ENCODE data around the gene SBF2. TPM values are rescaled to one million over a fixed set of nuclear protein-coding genes. Genes with fewer than 3 reads are reported as not detected.
"Not testable (repeated sequence)": the region's sequence is repeated elsewhere in the genome, so short reads cannot be mapped to it uniquely, and the experiment has no call there.

Gene SBF2
- polyA plus RNA-seq, 10 donors: 16.7 to 35.0 (median 23.7) TPM

GRCh38 chr11:10117709-10118351 lies 176.2 kb downstream of the SBF2 start:
- DNase-seq: peak; percentile 38 to 78 (median 74)

GRCh38 chr11:10116588-10116987 lies 177.4 kb downstream of the SBF2 start:
- no peak for DNase-seq

GRCh38 chr11:10114593-10115404 lies 179.2 kb downstream of the SBF2 start:
- no peak for DNase-seq

- no peak for DNase-seq
Measured at GRCh38 chr11:10113852-10114251, 180.2 kb downstream of the SBF2 start.

- DNase-seq: peak; percentile 89 to 95 (median 91)
Measured at GRCh38 chr11:10109806-10110205, 184.2 kb downstream of the SBF2 start.

- peak; percentile 87 to 94 (median 94) for DNase-seq
Measured at GRCh38 chr11:10108915-10109680, 184.9 kb downstream of the SBF2 start.

- DNase-seq: peak in 1 of 3 donors; percentile 15
Measured at GRCh38 chr11:10107497-10107896, 186.5 kb downstream of the SBF2 start.

- DNase-seq: no peak
Measured at GRCh38 chr11:10097615-10098014, 196.4 kb downstream of the SBF2 start.

- DNase-seq: no peak
Measured at GRCh38 chr11:10096987-10097386, 197.0 kb downstream of the SBF2 start.

- no peak for DNase-seq
Measured at GRCh38 chr11:10095412-10096208, 198.4 kb downstream of the SBF2 start.

GRCh38 chr11:10092426-10092825 lies 201.6 kb downstream of the SBF2 start:
- DNase-seq: no peak

GRCh38 chr11:10091314-10092045 lies 202.5 kb downstream of the SBF2 start:
- no peak for DNase-seq

GRCh38 chr11:10087923-10088225 lies 206.1 kb downstream of the SBF2 start:
- DNase-seq: not testable (repeated sequence)

- no peak for DNase-seq
Measured at GRCh38 chr11:10087186-10087922, 206.7 kb downstream of the SBF2 start.

GRCh38 chr11:10080138-10080537 lies 213.9 kb downstream of the SBF2 start:
- peak in 1 of 3 donors; percentile 10 for DNase-seq

- DNase-seq: peak; percentile 5 to 52 (median 30)
Measured at GRCh38 chr11:10076458-10077141, 217.4 kb downstream of the SBF2 start.

GRCh38 chr11:10075141-10075540 lies 218.9 kb downstream of the SBF2 start:
- DNase-seq: no peak

GRCh38 chr11:10072841-10073240 lies 221.2 kb downstream of the SBF2 start:
- DNase-seq: no peak

- DNase-seq: no peak
Measured at GRCh38 chr11:10072142-10072541, 221.9 kb downstream of the SBF2 start.
